Stomach (tissue), 9 donors: ENCODE data around the gene MAPK7. TPM values are rescaled to one million over a fixed set of nuclear protein-coding genes. Genes with fewer than 3 reads are reported as not detected.
"Not testable (repeated sequence)": the region's sequence is repeated elsewhere in the genome, so short reads cannot be mapped to it uniquely, and the experiment has no call there.

Source experiments
- DNase-seq, 2 donors: peaks; one replicate each; pipeline versions ENCODE4 v3.0.0 to v3.0.0-alpha.2; 2013 to 2019
- H3K27ac ChIP-seq, 5 donors: fragments of 200-600 bp in 4 of 5; sonication (generic) in 4 of 5; one replicate each; pipeline ENCODE4 v1.5.1; 2013 to 2019; ENCODE audit warnings: mild to moderate bottlenecking in 1 of 5, moderate library complexity in 1 of 5
- H3K27me3 ChIP-seq, 3 donors: fragments of 200-600 bp; sonication (generic); one replicate each; pipeline ENCODE4 v1.5.1; 2017 to 2019; ENCODE audit warnings: mixed run types in 1 of 3
- H3K36me3 ChIP-seq, 4 donors: fragments of 200-600 bp; sonication (generic); 1 replicate in 3 of 4; 2 replicates in 1 of 4; pipeline ENCODE4 v1.5.1; 2016 to 2019
- H3K4me1 ChIP-seq, 4 donors: fragments of 200-600 bp; sonication (generic); one replicate each; pipeline ENCODE4 v1.5.1; 2016 to 2019
- H3K4me3 ChIP-seq, 4 donors: fragments of 200-600 bp; sonication (generic) in 3 of 4; one replicate each; pipeline ENCODE4 v1.5.1; 2016 to 2019; ENCODE audit warnings: mild to moderate bottlenecking in 1 of 4
- H3K9me3 ChIP-seq, 4 donors: fragments of 200-600 bp; sonication (generic); one replicate each; pipeline ENCODE4 v1.5.1; 2016 to 2019
- EP300 ChIP-seq: sonication (generic); formaldehyde crosslinking; IDR thresholded peaks from one replicate; pipeline ENCODE4 v1.6.1; 2017; ENCODE audit warnings: antibody characterized with exemption
- POLR2A ChIP-seq, 4 donors: fragments of 450-650 bp; IDR thresholded peaks; one replicate each; pipeline ENCODE4 v1.6.1; 2016; ENCODE audit warnings: antibody characterized with exemption in 4 of 4, control low read depth in 2 of 4, mild to moderate bottlenecking in 1 of 4, moderate library complexity in 1 of 4
- POLR2AphosphoS5 ChIP-seq, 3 donors: sonication (generic); formaldehyde crosslinking; IDR thresholded peaks; one replicate each; pipeline ENCODE4 v1.6.1; 2016; ENCODE audit warnings: antibody characterized with exemption in 3 of 3
- WGBS, 5 donors: extraction: QIAGEN DNeasy Blood & Tissue Kit in 3 of 5; methylation state at CpG; one replicate each; pipeline versions ENCODE4 v1.1.5 to v1.1.7; 2013 to 2018; 5-methylcytosine and 5-hydroxymethylcytosine counted together
- intact Hi-C: fragments of 100-400 bp; cut with DNase I; formaldehyde crosslinking; loops from one replicate; pipeline ENCODE4 v1.15.1; 2023; ENCODE audit warnings: low total_unique reads
- polyA plus RNA-seq, 3 donors: library from polyadenylated mRNA; stranded (reverse); fragments of 200-250 nt; gene quantifications; one replicate each; pipeline ENCODE4 v1.2.3, GENCODE V29; 2013
- total RNA-seq, 5 donors: library from RNA; depleted of rRNA; stranded (reverse); fragments of >200 nt; gene quantifications; one replicate each; pipeline versions ENCODE4 v1.1.0 to v1.2.3, GENCODE V29; 2014 to 2016
- TF ChIP-seq, protein P1 (sequence below), 7 experiments: fragments of 450-650 bp in 4 of 7; fragments of 200-600 bp in 3 of 7; sonication (generic) in 3 of 7; IDR thresholded peaks; one replicate each; pipeline ENCODE4 v1.5.1; 2016 to 2019; ENCODE audit warnings: antibody characterized with exemption in 7 of 7, control low read depth in 2 of 7, mild to moderate bottlenecking in 1 of 7
- donor health status: healthy with polysubstance abuse.
- donor health status: Bipolar disorder and iron deficiency.
- donor health status: healthy.

MAPK7 gene
- total and polyA plus RNA-seq, 8 donors: 10.3 to 221 (median 30.5) TPM

DNA sequence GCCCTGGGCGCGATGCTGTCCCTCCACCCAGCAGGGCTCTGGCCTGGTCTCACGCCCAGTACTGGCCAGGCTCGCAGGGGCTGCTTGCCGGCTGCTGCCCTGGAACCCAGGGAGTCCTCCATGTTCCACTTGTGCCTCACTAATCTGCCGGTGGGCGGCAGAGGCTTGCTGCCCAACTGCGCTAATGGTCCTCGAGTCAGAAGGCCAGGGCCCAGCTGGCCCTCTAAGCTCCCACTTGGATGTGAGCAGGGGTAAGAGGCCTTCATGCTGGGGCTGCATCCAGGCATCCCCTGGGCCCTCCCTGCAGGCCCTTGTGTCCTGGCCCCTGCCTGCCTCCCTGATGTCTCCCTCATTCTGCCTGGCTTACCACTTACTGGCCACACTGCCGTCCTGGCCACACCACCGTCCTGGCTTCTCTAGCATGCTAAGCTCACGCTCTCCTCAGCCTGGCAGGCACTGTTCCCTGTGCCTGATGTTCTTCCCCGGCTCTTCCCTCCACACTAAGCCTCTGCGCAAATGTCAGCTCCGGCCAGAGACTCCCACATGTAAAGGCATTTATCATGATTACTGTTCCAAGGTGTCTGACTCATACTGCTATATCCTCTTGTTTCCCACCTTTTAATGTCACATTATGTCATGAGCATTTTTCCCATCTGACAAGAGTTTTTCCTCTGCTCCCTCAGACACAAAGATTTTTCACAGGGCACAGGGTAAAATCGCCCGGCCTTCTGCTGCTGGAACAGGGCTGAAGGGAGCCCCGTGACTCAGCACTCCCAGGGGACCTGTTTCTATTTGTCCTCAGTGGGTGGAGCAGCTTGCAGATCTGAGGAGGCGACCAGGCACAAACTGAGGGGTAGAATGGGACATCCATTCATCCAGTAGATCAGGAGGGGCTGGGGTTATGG, 31.7 kb upstream of the MAPK7 start:
- H3K27ac ChIP-seq: peak overlapping the region; percentile 29 to 81 (median 70)
- H3K27me3 ChIP-seq: no peaks in the 10 kb centered on the region
- intact Hi-C loops: no loop called here
- DNase-seq: peak; percentile 61 to 81
- WGBS, 5 donors: 52 to 64% (median 56%) methylated on average over 14 to 19 of the region's 19 CpGs
- H3K4me3 ChIP-seq: no peak overlapping the region
- peaks cover 19 to 57% (median 38%) of the 10 kb centered on the region in 4 donors for H3K4me1 ChIP-seq
- H3K36me3 ChIP-seq: no peaks in the 10 kb centered on the region
- TF ChIP-seq POLR2AphosphoS5 (IDR thresholded peaks at IDR 0.05): peak in 1 of 3 donors; percentile 81
- no peak for TF ChIP-seq EP300
- no peak for TF ChIP-seq POLR2A (IDR thresholded peaks at IDR 0.05)
- no peaks in the 10 kb centered on the region for H3K9me3 ChIP-seq

GRCh38 chr17:19347323-19348080, 30.8 kb upstream of the MAPK7 start:
- no peak for DNase-seq
- H3K27me3 ChIP-seq: no peaks in the 10 kb centered on the region
- peaks cover 19 to 48% (median 36%) of the 10 kb centered on the region in 4 donors for H3K4me1 ChIP-seq
- H3K9me3 ChIP-seq: no peaks in the 10 kb centered on the region
- no peaks in the 10 kb centered on the region for H3K36me3 ChIP-seq
- TF ChIP-seq POLR2AphosphoS5 (IDR thresholded peaks at IDR 0.05) (no peak), EP300 (no peak), POLR2A (IDR thresholded peaks at IDR 0.05) (no peak)
- TF ChIP-seq, protein P1, sequence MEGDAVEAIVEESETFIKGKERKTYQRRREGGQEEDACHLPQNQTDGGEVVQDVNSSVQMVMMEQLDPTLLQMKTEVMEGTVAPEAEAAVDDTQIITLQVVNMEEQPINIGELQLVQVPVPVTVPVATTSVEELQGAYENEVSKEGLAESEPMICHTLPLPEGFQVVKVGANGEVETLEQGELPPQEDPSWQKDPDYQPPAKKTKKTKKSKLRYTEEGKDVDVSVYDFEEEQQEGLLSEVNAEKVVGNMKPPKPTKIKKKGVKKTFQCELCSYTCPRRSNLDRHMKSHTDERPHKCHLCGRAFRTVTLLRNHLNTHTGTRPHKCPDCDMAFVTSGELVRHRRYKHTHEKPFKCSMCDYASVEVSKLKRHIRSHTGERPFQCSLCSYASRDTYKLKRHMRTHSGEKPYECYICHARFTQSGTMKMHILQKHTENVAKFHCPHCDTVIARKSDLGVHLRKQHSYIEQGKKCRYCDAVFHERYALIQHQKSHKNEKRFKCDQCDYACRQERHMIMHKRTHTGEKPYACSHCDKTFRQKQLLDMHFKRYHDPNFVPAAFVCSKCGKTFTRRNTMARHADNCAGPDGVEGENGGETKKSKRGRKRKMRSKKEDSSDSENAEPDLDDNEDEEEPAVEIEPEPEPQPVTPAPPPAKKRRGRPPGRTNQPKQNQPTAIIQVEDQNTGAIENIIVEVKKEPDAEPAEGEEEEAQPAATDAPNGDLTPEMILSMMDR (IDR thresholded peaks at IDR 0.05): no peak
- peak overlapping the region in 4 of 5 donors; percentile 30 to 81 (median 74) for H3K27ac ChIP-seq
- 81 to 83% (median 82%) methylated on average over 8 to 13 of the region's 13 CpGs for WGBS, 5 donors
- no peak overlapping the region for H3K4me3 ChIP-seq
- intact Hi-C loops: no loop called here

DNA sequence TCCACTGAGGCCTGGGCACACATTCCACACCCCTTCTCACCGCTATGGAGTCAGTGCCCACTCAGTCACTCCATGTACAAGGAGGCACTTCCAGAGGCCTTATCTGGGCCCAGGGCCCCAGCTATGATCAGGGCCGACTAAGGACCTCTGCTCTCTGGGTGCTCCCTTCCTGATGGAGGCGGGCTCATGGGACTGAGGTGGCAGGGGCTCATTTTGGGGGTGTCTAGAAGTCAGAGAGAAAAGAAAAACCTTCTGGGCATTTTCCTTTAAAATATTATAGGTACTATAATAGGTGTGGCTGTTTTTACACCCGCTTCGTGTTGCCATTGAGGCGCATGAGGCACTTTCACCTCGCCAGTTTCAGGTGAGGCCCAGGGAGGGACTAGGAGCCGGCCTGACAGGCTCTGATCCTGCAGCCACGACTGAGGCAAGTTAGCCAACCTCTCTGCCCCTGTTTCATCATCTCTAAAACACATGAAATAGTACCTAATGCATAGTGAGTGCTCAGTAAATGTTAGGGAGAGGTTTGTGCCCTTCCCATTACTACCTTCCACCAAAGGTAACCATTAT, 30.1 kb upstream of the MAPK7 start:
- TF ChIP-seq POLR2A (IDR thresholded peaks at IDR 0.05) (no peak), POLR2AphosphoS5 (IDR thresholded peaks at IDR 0.05) (no peak), EP300 (no peak)
- TF ChIP-seq, protein P1 (IDR thresholded peaks at IDR 0.05): no peak
- WGBS, 5 donors: 68 to 83% (median 72%) methylated on average over 8 to 9 of the region's 9 CpGs
- H3K27me3 ChIP-seq: no peaks in the 10 kb centered on the region
- intact Hi-C loops: no loop called here
- peak overlapping the region in 2 of 5 donors; percentile 79 to 81 for H3K27ac ChIP-seq
- no peak overlapping the region for H3K4me3 ChIP-seq
- H3K4me1 ChIP-seq: peaks cover 19 to 41% (median 35%) of the 10 kb centered on the region in 4 donors
- H3K36me3 ChIP-seq: no peaks in the 10 kb centered on the region
- no peaks in the 10 kb centered on the region for H3K9me3 ChIP-seq
- DNase-seq: peak in 1 of 2 donors; percentile 70

- no peak overlapping the region for H3K27ac ChIP-seq
- DNase-seq: no peak
- peaks cover 19 to 35% (median 33%) of the 10 kb centered on the region in 4 donors for H3K4me1 ChIP-seq
- H3K27me3 ChIP-seq: no peaks in the 10 kb centered on the region
- WGBS, 5 donors: 92 to 97% (median 95%) methylated on average over 9 of the region's 9 CpGs
- no peaks in the 10 kb centered on the region for H3K36me3 ChIP-seq
- no peaks in the 10 kb centered on the region for H3K9me3 ChIP-seq
- TF ChIP-seq POLR2A (IDR thresholded peaks at IDR 0.05): no peak
- TF ChIP-seq, protein P1 (IDR thresholded peaks at IDR 0.05): no peak
- no peak for TF ChIP-seq EP300
- no peak for TF ChIP-seq POLR2AphosphoS5 (IDR thresholded peaks at IDR 0.05)
- H3K4me3 ChIP-seq: no peak overlapping the region
- intact Hi-C loops: no loop called here
These were observed 29.5 kb upstream of the MAPK7 start for GRCh38 chr17:19348806-19349205.

GRCh38 chr17:19353401-19353800, 24.9 kb upstream of the MAPK7 start:
- H3K27ac ChIP-seq, H3K4me1 ChIP-seq, DNase-seq, intact Hi-C loops, H3K9me3 ChIP-seq, H3K27me3 ChIP-seq, H3K4me3 ChIP-seq: not testable (repeated sequence)
- H3K36me3 ChIP-seq: peaks cover 0 to 23% (median 15%) of the 10 kb centered on the region in 4 donors
- WGBS, 5 donors: 91 to 97% (median 95%) methylated on average over 11 of the region's 11 CpGs
